ENCODE measurements around the gene HOXB13. TPM values are rescaled to one million over a fixed set of nuclear protein-coding genes. Genes with fewer than 3 reads are reported as not detected.

HOXB13 gene
- total RNA-seq, 1 experiment from 2014 or later, result not detected

DNA sequence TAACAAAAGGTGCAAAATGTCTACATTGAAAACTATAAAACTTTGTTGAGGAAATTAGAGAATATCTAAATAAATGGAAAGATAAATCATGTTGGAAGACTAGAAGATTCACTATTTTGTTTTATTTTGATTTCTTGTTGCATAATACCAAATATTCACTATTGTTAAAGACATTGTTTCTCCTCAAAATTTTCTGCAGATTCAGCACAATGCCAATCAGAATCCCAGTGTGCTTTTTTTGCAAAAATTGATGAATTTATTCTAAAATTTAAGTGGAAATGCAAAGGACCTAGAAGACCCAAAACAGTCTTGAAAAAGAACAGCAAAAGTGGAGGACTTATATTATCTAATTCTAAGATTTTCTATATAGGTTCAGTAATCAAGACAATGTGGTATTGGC is 48.1 kb upstream of the HOXB13 start:
- H3K27me3 Mint-ChIP-seq (ENCODE audit: low read depth), result peaks cover 71% of the 10 kb centered on the region
- H2BK12ac ChIP-seq (ENCODE audit: insufficient read length, low read depth, low read length), result no peak overlapping the region
- no peak overlapping the region for H3K27ac ChIP-seq (ENCODE audit: insufficient read length, low read depth, low read length)
- H3K79me1 ChIP-seq (ENCODE audit: insufficient read depth, low read depth, low read length, poor library complexity, severe bottlenecking), result no peaks in the 10 kb centered on the region
- no peak overlapping the region for H3K4ac ChIP-seq (ENCODE audit: low read depth, low read length)
- no peaks in the 10 kb centered on the region for H3K23me2 ChIP-seq (ENCODE audit: insufficient read length, low read depth, low read length, poor library complexity, severe bottlenecking)
- no peak overlapping the region for H2BK15ac ChIP-seq (ENCODE audit: low read depth, low read length)
- H2AK5ac ChIP-seq (ENCODE audit: insufficient read length, low read length), result no peak overlapping the region
- no peak overlapping the region for H3K56ac ChIP-seq (ENCODE audit: insufficient read length, low read depth, low read length)
- H3K4me1 Mint-ChIP-seq, result no peaks in the 10 kb centered on the region
- no peak overlapping the region for H3K27ac Mint-ChIP-seq
- no peak overlapping the region for H2BK120ac ChIP-seq (ENCODE audit: low read depth, low read length, poor library complexity, severe bottlenecking)
- H3K79me2 ChIP-seq (ENCODE audit: insufficient read depth, low read length), result no peaks in the 10 kb centered on the region
- H3K9ac ChIP-seq (ENCODE audit: extremely low read depth, insufficient read length, low read length), result no peak overlapping the region
- peaks cover 5 to 6% of the 10 kb centered on the region in 2 experiments; a peak in 2 of 5 replicates for H3K9me3 Mint-ChIP-seq
- TF ChIP-seq, protein P1, sequence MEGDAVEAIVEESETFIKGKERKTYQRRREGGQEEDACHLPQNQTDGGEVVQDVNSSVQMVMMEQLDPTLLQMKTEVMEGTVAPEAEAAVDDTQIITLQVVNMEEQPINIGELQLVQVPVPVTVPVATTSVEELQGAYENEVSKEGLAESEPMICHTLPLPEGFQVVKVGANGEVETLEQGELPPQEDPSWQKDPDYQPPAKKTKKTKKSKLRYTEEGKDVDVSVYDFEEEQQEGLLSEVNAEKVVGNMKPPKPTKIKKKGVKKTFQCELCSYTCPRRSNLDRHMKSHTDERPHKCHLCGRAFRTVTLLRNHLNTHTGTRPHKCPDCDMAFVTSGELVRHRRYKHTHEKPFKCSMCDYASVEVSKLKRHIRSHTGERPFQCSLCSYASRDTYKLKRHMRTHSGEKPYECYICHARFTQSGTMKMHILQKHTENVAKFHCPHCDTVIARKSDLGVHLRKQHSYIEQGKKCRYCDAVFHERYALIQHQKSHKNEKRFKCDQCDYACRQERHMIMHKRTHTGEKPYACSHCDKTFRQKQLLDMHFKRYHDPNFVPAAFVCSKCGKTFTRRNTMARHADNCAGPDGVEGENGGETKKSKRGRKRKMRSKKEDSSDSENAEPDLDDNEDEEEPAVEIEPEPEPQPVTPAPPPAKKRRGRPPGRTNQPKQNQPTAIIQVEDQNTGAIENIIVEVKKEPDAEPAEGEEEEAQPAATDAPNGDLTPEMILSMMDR (conservative IDR thresholded peaks at IDR 0.05), result no peak
- no peak overlapping the region for H2BK20ac ChIP-seq (ENCODE audit: low read depth, low read length, poor library complexity, severe bottlenecking)
- H3K18ac ChIP-seq (ENCODE audit: insufficient read length, low read depth, low read length), result no peak overlapping the region
- no peak overlapping the region for H2BK5ac ChIP-seq (ENCODE audit: insufficient read length, low read length)
- H3T11ph ChIP-seq (ENCODE audit: low read length), result no peak overlapping the region
- no peak overlapping the region for H3K4me2 ChIP-seq (ENCODE audit: insufficient read depth, insufficient read length, low read length)
- no peaks in the 10 kb centered on the region for H3K4me1 ChIP-seq (ENCODE audit: insufficient read depth, low read length)
- no peaks in the 10 kb centered on the region for H4K20me1 ChIP-seq (ENCODE audit: control insufficient read depth, insufficient read depth, insufficient read length)
- no peak overlapping the region for H3K4me3 Mint-ChIP-seq
- no peaks in the 10 kb centered on the region for H3K27me3 ChIP-seq (ENCODE audit: insufficient read depth, low read length)
- no peak overlapping the region for H4K91ac ChIP-seq (ENCODE audit: insufficient read length, low read depth, low read length)
- H3K9me3 ChIP-seq (ENCODE audit: control insufficient read depth, low read depth, low read length), result no peaks in the 10 kb centered on the region
- H4K8ac ChIP-seq (replicated peaks; ENCODE audit: insufficient read length, low read depth, low read length), result no peak overlapping the region
- no peak overlapping the region for H2AFZ ChIP-seq (ENCODE audit: low read length)
- DNase-seq, result no peak
- no peaks in the 10 kb centered on the region; a peak in 1 of 7 replicates for H3K36me3 Mint-ChIP-seq (ENCODE audit: insufficient read depth in 1 of 3, low read depth in 3 of 3)
- no peak overlapping the region for H3K14ac ChIP-seq (ENCODE audit: insufficient read depth, low read length)
- H4K5ac ChIP-seq (ENCODE audit: insufficient read length, low read depth, low read length), result no peak overlapping the region
- H3K23ac ChIP-seq (ENCODE audit: insufficient read length, low read depth, low read length), result no peak overlapping the region
